Osteocyte (in vitro differentiated cells): ENCODE results near the gene EPHB1. TPM values are rescaled to one million over a fixed set of nuclear protein-coding genes. Genes with fewer than 3 reads are reported as not detected.

ENCODE experiments used
- DNase-seq: peaks from one replicate; pipeline ENCODE4 v3.0.0; 2021; ENCODE audit warnings: mixed read lengths; ENCODE audit not compliant: unreplicated experiment; ENCODE audit errors: extremely low spot score
- H3K27ac Mint-ChIP-seq: one replicate; pipeline ENCODE4 v1.8.0; 2021; ENCODE audit warnings: mild to moderate bottlenecking, mixed read lengths; ENCODE audit not compliant: unreplicated experiment
- H3K27me3 Mint-ChIP-seq: one replicate; pipeline ENCODE4 v1.8.0; 2021; ENCODE audit warnings: mixed read lengths; ENCODE audit not compliant: unreplicated experiment
- H3K36me3 Mint-ChIP-seq: one replicate; pipeline ENCODE4 v1.8.0; 2021; ENCODE audit warnings: mixed read lengths; ENCODE audit not compliant: unreplicated experiment
- H3K4me1 Mint-ChIP-seq: one replicate; pipeline ENCODE4 v1.8.0; 2021; ENCODE audit warnings: mixed read lengths; ENCODE audit not compliant: unreplicated experiment
- H3K4me3 Mint-ChIP-seq: one replicate; pipeline ENCODE4 v1.8.0; 2021; ENCODE audit warnings: mild to moderate bottlenecking, moderate library complexity, mixed read lengths; ENCODE audit not compliant: unreplicated experiment
- H3K9me3 Mint-ChIP-seq: one replicate; pipeline ENCODE4 v1.8.0; 2021; ENCODE audit warnings: mixed read lengths; ENCODE audit not compliant: unreplicated experiment
- CTCF ChIP-seq: fragments of 200-600 bp; sonication (generic); IDR thresholded peaks from 2 replicates; pipeline ENCODE4 v1.5.0; 2021; ENCODE audit warnings: antibody characterized with exemption, mild to moderate bottlenecking, moderate library complexity
- total RNA-seq: library from RNA; stranded (reverse); gene quantifications from 2 replicates; pipeline ENCODE4 v1.2.1, GENCODE V29; 2021

The EPHB1 gene
- total RNA-seq, 1 donor from 2014 or later = 0.75 TPM

- Mint-ChIP-seq H3K36me3 (no peaks in the 10 kb centered on the region), H3K4me1 (no peaks in the 10 kb centered on the region), H3K4me3 (no peak overlapping the region), H3K9me3 (peaks cover 3% of the 10 kb centered on the region), H3K27ac (no peak overlapping the region), H3K27me3 (peaks cover 2% of the 10 kb centered on the region)
- TF ChIP-seq CTCF = no peak
- DNase-seq = peak; percentile 67
Observed at GRCh38 chr3:134972836-134973455, 177.9 kb downstream of the EPHB1 start.

- Mint-ChIP-seq H3K9me3 (no peaks in the 10 kb centered on the region), H3K27ac (no peak overlapping the region), H3K4me1 (no peaks in the 10 kb centered on the region), H3K36me3 (no peaks in the 10 kb centered on the region), H3K4me3 (no peak overlapping the region), H3K27me3 (no peaks in the 10 kb centered on the region)
- no peak for TF ChIP-seq CTCF
- no peak for DNase-seq
Observed at GRCh38 chr3:134974624-134975023, 179.6 kb downstream of the EPHB1 start.

GRCh38 chr3:134976948-134977347 is 181.9 kb downstream of the EPHB1 start:
- TF ChIP-seq CTCF = no peak
- H3K4me1 Mint-ChIP-seq = no peaks in the 10 kb centered on the region
- no peaks in the 10 kb centered on the region for H3K9me3 Mint-ChIP-seq
- no peaks in the 10 kb centered on the region for H3K27me3 Mint-ChIP-seq
- no peak overlapping the region for H3K4me3 Mint-ChIP-seq
- H3K36me3 Mint-ChIP-seq = no peaks in the 10 kb centered on the region
- no peak overlapping the region for H3K27ac Mint-ChIP-seq
- no peak for DNase-seq

- H3K4me1 Mint-ChIP-seq = no peaks in the 10 kb centered on the region
- H3K27me3 Mint-ChIP-seq = no peaks in the 10 kb centered on the region
- no peak for TF ChIP-seq CTCF
- H3K27ac Mint-ChIP-seq = no peak overlapping the region
- no peaks in the 10 kb centered on the region for H3K9me3 Mint-ChIP-seq
- DNase-seq = no peak
- no peak overlapping the region for H3K4me3 Mint-ChIP-seq
- H3K36me3 Mint-ChIP-seq = no peaks in the 10 kb centered on the region
Observed at GRCh38 chr3:134978658-134979057, 183.6 kb downstream of the EPHB1 start.

- Mint-ChIP-seq H3K27ac (no peak overlapping the region), H3K4me1 (no peaks in the 10 kb centered on the region), H3K9me3 (no peaks in the 10 kb centered on the region), H3K4me3 (no peak overlapping the region), H3K27me3 (peaks cover 2% of the 10 kb centered on the region), H3K36me3 (no peaks in the 10 kb centered on the region)
- no peak for TF ChIP-seq CTCF
- no peak for DNase-seq
Observed at GRCh38 chr3:134985864-134986715, 191.0 kb downstream of the EPHB1 start.
